ENCODE data around the gene PTPRF. TPM values are rescaled to one million over a fixed set of nuclear protein-coding genes. Genes with fewer than 3 reads are reported as not detected.

Gene PTPRF
- total RNA-seq, 1 donor from 2014 or later, result not detected

- TF ChIP-seq CTCF (IDR thresholded peaks at IDR 0.05), result no peak
- H3K4me1 Mint-ChIP-seq, result no peaks in the 10 kb centered on the region
- ATAC-seq (ENCODE audit: low read depth), result no peak
- H3K9me3 Mint-ChIP-seq, result no peaks in the 10 kb centered on the region
- no peaks in the 10 kb centered on the region for H3K36me3 Mint-ChIP-seq (ENCODE audit: low read depth)
- H3K27ac Mint-ChIP-seq, result no peak overlapping the region
- no peak for DNase-seq
- ChIA-PET POLR2A (no interaction called here), CTCF (interaction anchor here (0.9 kb wide), 1 partner anchor 11 kb away, joined by 3 read pairs; no protein-coding TSS in a partner anchor)
- H3K27me3 Mint-ChIP-seq, result peaks cover 7% of the 10 kb centered on the region
- intact Hi-C loops (cut with micrococcal nuclease), result no loop called here
- no peak overlapping the region for H3K4me3 Mint-ChIP-seq
Observed at GRCh38 chr1:43542527-43543458, 12.1 kb downstream of the PTPRF start.

GRCh38 chr1:43543567-43543966, 12.9 kb downstream of the PTPRF start:
- POLR2A ChIA-PET, result no interaction called here
- Mint-ChIP-seq H3K9me3 (no peaks in the 10 kb centered on the region), H3K4me3 (no peak overlapping the region), H3K27ac (no peak overlapping the region), H3K27me3 (peaks cover 7% of the 10 kb centered on the region), H3K36me3 (ENCODE audit: low read depth) (no peaks in the 10 kb centered on the region), H3K4me1 (no peaks in the 10 kb centered on the region)
- TF ChIP-seq CTCF (IDR thresholded peaks at IDR 0.05), result no peak
- intact Hi-C loops (cut with micrococcal nuclease), result no loop called here
- CTCF ChIA-PET, result no interaction called here
- DNase-seq, result no peak
- ATAC-seq (ENCODE audit: low read depth), result no peak

- Mint-ChIP-seq H3K36me3 (ENCODE audit: low read depth) (no peaks in the 10 kb centered on the region), H3K4me3 (no peak overlapping the region), H3K27ac (no peak overlapping the region), H3K27me3 (peaks cover 9% of the 10 kb centered on the region), H3K4me1 (peaks cover 3% of the 10 kb centered on the region), H3K9me3 (no peaks in the 10 kb centered on the region)
- CTCF ChIA-PET, result no interaction called here
- no peak for DNase-seq
- ATAC-seq (ENCODE audit: low read depth), result no peak
- TF ChIP-seq CTCF (IDR thresholded peaks at IDR 0.05), result no peak
- POLR2A ChIA-PET, result no interaction called here
- intact Hi-C loops (cut with micrococcal nuclease), result no loop called here
Observed at GRCh38 chr1:43545339-43545694, 14.6 kb downstream of the PTPRF start.

GRCh38 chr1:43545695-43546387, 15.2 kb downstream of the PTPRF start:
- ChIA-PET CTCF (no interaction called here), POLR2A (no interaction called here)
- Mint-ChIP-seq H3K27ac (no peak overlapping the region), H3K36me3 (ENCODE audit: low read depth) (no peaks in the 10 kb centered on the region), H3K4me1 (peaks cover 7% of the 10 kb centered on the region), H3K27me3 (peaks cover 14% of the 10 kb centered on the region), H3K9me3 (no peaks in the 10 kb centered on the region), H3K4me3 (no peak overlapping the region)
- no peak for TF ChIP-seq CTCF (IDR thresholded peaks at IDR 0.05)
- ATAC-seq (ENCODE audit: low read depth) (no peak), DNase-seq (no peak)
- intact Hi-C loops (cut with micrococcal nuclease), result no loop called here

- Mint-ChIP-seq H3K36me3 (ENCODE audit: low read depth) (no peaks in the 10 kb centered on the region), H3K4me1 (peaks cover 7% of the 10 kb centered on the region), H3K27me3 (peaks cover 18% of the 10 kb centered on the region), H3K4me3 (no peak overlapping the region), H3K9me3 (no peaks in the 10 kb centered on the region), H3K27ac (no peak overlapping the region)
- ATAC-seq (ENCODE audit: low read depth) (no peak), DNase-seq (no peak)
- CTCF ChIA-PET, result no interaction called here
- intact Hi-C loops (cut with micrococcal nuclease), result no loop called here
- no peak for TF ChIP-seq CTCF (IDR thresholded peaks at IDR 0.05)
- POLR2A ChIA-PET, result no interaction called here
Observed at GRCh38 chr1:43546388-43547100, 15.9 kb downstream of the PTPRF start.
